Ovary (tissue), 9 donors: ENCODE measurements around the gene CCDC185. TPM values are rescaled to one million over a fixed set of nuclear protein-coding genes. Genes with fewer than 3 reads are reported as not detected.
"Not testable (repeated sequence)": the region's sequence is repeated elsewhere in the genome, so short reads cannot be mapped to it uniquely, and the experiment has no call there.

Experiments
- DNase-seq, 5 donors: peaks; one replicate each; pipeline ENCODE4 v3.0.0-alpha.2; 2019 to 2020
- H3K27ac ChIP-seq, 2 donors: fragments of 200-600 bp; one replicate each; pipeline versions ENCODE4 v1.5.1 to v1.8.0; 2019 to 2022
- H3K27me3 ChIP-seq: fragments of 200-600 bp; one replicate; pipeline ENCODE4 v1.8.0; 2022
- H3K36me3 ChIP-seq: fragments of 200-600 bp; sonication (generic); one replicate; pipeline ENCODE4 v1.5.1; 2019
- H3K4me1 ChIP-seq: one replicate; pipeline ENCODE4 v1.8.1; 2013; ENCODE audit warnings: mild to moderate bottlenecking, moderate library complexity; ENCODE audit not compliant: insufficient read depth
- H3K4me3 ChIP-seq: fragments of 200-600 bp; sonication (generic); one replicate; pipeline ENCODE4 v1.5.1; 2017
- H3K9me3 ChIP-seq, 2 donors: fragments of 200-600 bp in 1 of 2; sonication (generic) in 1 of 2; one replicate each; pipeline versions ENCODE4 v1.5.1 to v1.8.1; 2013 to 2019; ENCODE audit warnings: mild to moderate bottlenecking in 1 of 2, moderate library complexity in 1 of 2
- EP300 ChIP-seq: sonication (generic); formaldehyde crosslinking; IDR thresholded peaks from one replicate; pipeline ENCODE4 v1.6.1; 2017; ENCODE audit warnings: antibody characterized with exemption
- POLR2A ChIP-seq: fragments of 450-650 bp; IDR thresholded peaks from one replicate; pipeline ENCODE4 v1.6.1; 2017; ENCODE audit warnings: antibody characterized with exemption, mild to moderate bottlenecking, moderate library complexity
- WGBS, 3 donors: extraction: QIAGEN DNeasy Blood & Tissue Kit in 1 of 3; methylation state at CpG; one replicate each; pipeline versions ENCODE4 v1.1.5 to v1.1.7; 2013 to 2017; 5-methylcytosine and 5-hydroxymethylcytosine counted together
- intact Hi-C, 4 donors: fragments of 100-400 bp; cut with DNase I; formaldehyde crosslinking; loops; one replicate each; pipeline versions ENCODE4 v1.11.0 to v1.15.1; 2022 to 2023
- polyA plus RNA-seq, 2 donors: library from polyadenylated mRNA; stranded (reverse); fragments of 200-250 nt in 1 of 2; fragments of 350-450 nt in 1 of 2; fragmentation: Illumina TruSeq in 1 of 2; extraction: RNeasy Lipid Tissue Mini Kit (QIAGEN cat#74804) in 1 of 2; gene quantifications; one replicate each; pipeline ENCODE4 v1.2.3, GENCODE V29; 2013 to 2014
- total RNA-seq, 7 donors: library from RNA; depleted of rRNA in 2 of 7; stranded (reverse); fragments of >200 nt in 2 of 7; fragmentation: NEBNext Ultra II Directional in 3 of 7; extraction: Animal tissue kit (Norgen Biotek cat#: 25700) in 3 of 7; gene quantifications; one replicate each; pipeline versions ENCODE4 v1.1.0 to v1.2.4, GENCODE V29; 2016 to 2023
- TF ChIP-seq, protein P1 (sequence below), 3 donors: fragments of 450-650 bp in 2 of 3; fragments of 200-600 bp in 1 of 3; IDR thresholded peaks; one replicate each; pipeline versions ENCODE4 v1.5.1 to v1.8.0; 2016 to 2022; ENCODE audit warnings: antibody characterized with exemption in 3 of 3, mild to moderate bottlenecking in 1 of 3
- donor health status: DM: no; HTN: no; CAD: no; lungs with moderate emphysema.
- donor health status: DM: no; HTN: no; CAD: no.
- donor health status: Bipolar disorder and iron deficiency.
- donor health status: DM: yes; HTN: yes; CAD: no.
- donor health status: DM: no; HTN: no; CAD: no.
- donor health status: DM: yes; HTN: yes; CAD: no.

Gene CCDC185
- total and polyA plus RNA-seq, 9 donors: not detected

DNA sequence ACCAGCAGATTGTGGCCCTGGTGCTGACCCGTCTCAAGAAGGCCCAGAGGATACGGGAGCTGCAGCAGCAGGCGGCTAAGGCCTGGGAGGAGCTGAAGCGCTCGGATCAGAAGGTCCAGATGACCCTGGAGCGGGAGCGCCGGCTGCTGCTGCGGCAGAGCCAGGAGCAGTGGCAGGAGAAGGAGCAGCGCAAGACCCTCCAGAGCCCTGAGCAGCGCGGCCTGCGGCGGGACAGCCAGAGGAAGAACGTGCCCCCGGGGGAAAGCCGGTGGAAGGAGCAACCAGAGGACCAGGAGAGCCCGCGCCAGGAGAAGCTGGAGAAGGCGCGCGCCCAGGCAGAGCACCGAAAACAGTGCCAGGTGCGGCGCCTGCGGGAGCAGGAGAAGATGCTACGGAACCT, 1.0 kb downstream of the CCDC185 start:
- no peak for DNase-seq
- intact Hi-C loops: no loop called here
- Histone ChIP-seq H3K27ac (no peak overlapping the region), H3K4me1 (no peaks in the 10 kb centered on the region), H3K36me3 (no peaks in the 10 kb centered on the region), H3K9me3 (no peaks in the 10 kb centered on the region), H3K4me3 (no peak overlapping the region), H3K27me3 (no peaks in the 10 kb centered on the region)
- TF ChIP-seq POLR2A: no peak
- 95 to 98% (median 97%) methylated on average over 27 of the region's 27 CpGs for WGBS, 3 donors

DNA sequence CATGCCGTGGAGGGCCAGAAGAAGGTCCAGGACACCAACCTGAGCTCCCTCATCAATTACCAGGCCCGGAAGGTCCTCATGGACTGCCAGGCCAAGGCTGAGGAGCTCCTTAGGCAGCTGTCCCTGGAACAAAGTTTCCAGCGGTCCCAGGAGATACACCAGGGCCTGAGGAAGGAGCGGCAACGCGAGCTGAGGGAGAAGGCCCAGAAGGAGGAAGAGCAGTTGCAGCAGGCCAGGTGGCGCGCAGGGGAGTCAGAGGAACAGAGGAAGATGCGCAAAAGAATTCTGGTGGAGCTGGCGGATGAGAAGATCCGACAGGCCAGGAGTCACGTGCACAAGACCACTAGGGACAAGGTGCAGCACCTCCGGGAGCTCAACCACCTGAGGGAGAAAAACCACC, 1.5 kb downstream of the CCDC185 start:
- H3K27ac ChIP-seq: no peak overlapping the region
- no peak overlapping the region for H3K4me3 ChIP-seq
- no peak for TF ChIP-seq POLR2A
- TF ChIP-seq EP300: no peak
- TF ChIP-seq, protein P1, sequence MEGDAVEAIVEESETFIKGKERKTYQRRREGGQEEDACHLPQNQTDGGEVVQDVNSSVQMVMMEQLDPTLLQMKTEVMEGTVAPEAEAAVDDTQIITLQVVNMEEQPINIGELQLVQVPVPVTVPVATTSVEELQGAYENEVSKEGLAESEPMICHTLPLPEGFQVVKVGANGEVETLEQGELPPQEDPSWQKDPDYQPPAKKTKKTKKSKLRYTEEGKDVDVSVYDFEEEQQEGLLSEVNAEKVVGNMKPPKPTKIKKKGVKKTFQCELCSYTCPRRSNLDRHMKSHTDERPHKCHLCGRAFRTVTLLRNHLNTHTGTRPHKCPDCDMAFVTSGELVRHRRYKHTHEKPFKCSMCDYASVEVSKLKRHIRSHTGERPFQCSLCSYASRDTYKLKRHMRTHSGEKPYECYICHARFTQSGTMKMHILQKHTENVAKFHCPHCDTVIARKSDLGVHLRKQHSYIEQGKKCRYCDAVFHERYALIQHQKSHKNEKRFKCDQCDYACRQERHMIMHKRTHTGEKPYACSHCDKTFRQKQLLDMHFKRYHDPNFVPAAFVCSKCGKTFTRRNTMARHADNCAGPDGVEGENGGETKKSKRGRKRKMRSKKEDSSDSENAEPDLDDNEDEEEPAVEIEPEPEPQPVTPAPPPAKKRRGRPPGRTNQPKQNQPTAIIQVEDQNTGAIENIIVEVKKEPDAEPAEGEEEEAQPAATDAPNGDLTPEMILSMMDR (IDR thresholded peaks at IDR 0.05): no peak
- intact Hi-C loops: no loop called here
- no peaks in the 10 kb centered on the region for H3K36me3 ChIP-seq
- no peak for DNase-seq
- 95 to 97% (median 97%) methylated on average over 13 of the region's 13 CpGs for WGBS, 3 donors
- H3K27me3 ChIP-seq: no peaks in the 10 kb centered on the region
- no peaks in the 10 kb centered on the region for H3K9me3 ChIP-seq
- H3K4me1 ChIP-seq: no peaks in the 10 kb centered on the region

DNA sequence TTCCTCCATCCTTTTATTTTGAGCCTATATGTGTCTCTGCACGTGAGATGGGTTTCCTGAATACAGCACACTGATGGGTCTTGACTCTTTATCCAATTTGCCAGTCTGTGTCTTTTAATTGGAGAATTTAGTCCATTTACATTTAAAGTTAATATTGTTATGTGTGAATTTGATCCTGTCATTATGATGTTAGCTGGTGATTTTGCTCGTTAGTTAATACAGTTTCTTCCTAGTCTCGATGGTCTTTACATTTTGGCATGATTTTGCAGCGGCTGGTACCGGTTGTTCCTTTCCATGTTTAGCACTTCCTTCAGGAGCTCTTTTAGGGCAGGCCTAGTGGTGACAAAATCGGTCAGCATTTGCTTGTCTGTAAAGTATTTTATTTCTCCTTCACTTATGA, 6.2 kb downstream of the CCDC185 start:
- H3K9me3 ChIP-seq, H3K4me1 ChIP-seq, intact Hi-C loops, H3K27me3 ChIP-seq, H3K36me3 ChIP-seq, H3K4me3 ChIP-seq, H3K27ac ChIP-seq, DNase-seq: not testable (repeated sequence)
- WGBS, 3 donors: 95% methylated on average over 4 of the region's 6 CpGs; no CpG with 5 or more reads in 2 of the 3 donors

DNA sequence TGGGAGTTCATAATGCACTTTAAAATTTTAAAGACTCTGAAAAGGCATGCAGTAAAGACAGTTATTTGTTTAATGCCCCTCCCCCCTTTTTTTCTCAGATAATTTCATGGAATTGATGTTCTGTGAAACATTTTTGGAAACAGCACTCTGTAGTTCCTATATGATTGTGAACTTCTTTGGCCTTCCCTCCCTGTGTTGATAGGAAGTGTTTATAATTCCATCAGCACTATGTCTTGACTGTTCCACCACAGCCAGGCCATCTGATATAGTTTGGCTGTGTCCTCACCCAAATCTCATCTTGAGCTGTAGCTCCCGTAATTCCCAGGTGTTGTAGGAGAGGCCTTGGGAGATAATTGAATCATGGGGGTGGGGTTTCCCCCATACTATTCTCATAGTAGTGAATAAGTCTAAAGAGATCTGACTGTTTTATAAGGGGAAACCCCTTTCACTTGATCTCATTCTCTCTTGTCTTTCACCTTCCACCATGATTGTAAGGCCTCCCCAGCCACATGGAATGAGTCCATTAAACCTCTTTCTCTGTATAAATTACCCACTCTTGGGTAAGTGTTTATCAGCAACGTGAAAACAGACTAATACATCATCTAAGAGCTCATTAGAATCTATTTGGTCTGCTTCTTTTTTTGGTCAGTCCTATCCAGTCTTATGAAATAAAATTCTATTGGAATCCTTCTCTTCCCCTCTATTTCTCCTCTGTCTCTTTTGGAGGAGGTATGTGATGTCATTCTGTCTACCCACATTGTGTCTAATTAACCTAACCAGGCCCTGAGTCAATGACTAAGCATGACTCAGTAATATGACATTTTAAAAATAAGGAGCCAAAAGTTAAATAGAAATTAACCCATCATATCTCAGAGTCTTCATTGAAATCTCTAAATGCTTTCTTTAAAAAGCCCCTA, 8.9 kb downstream of the CCDC185 start:
- Histone ChIP-seq H3K4me3 (no peak overlapping the region), H3K27ac (no peak overlapping the region), H3K36me3 (no peaks in the 10 kb centered on the region), H3K4me1 (no peaks in the 10 kb centered on the region), H3K27me3 (no peaks in the 10 kb centered on the region), H3K9me3 (peaks cover 0 to 3% of the 10 kb centered on the region in 2 donors)
- 50 to 55% (median 51%) methylated on average over 2 of the region's 2 CpGs for WGBS, 3 donors
- intact Hi-C loops: no loop called here
- DNase-seq: no peak
- TF ChIP-seq POLR2A: no peak
- TF ChIP-seq, protein P1 (IDR thresholded peaks at IDR 0.05): no peak
- TF ChIP-seq EP300: no peak

DNA sequence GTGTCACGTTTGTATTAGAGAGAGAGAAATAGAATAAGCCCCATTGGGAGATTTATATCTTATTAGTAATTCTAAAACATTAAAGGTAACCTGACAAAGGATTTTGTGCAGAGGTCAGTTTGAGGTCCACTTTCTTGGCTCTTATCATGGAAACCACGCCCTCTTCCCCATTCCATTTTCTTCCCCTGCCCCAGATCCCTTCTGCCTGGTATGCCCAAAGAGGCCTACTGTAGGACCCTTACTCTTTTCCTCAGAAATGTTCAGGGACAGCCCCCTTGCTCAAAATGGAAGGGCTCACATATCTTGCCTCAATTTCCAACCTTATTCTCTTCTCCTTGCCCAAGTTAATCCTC, 9.6 kb downstream of the CCDC185 start:
- WGBS, 3 donors: 69 to 73% (median 72%) methylated on average over 2 of the region's 2 CpGs
- peaks cover 0 to 3% of the 10 kb centered on the region in 2 donors for H3K9me3 ChIP-seq
- no peaks in the 10 kb centered on the region for H3K27me3 ChIP-seq
- H3K4me3 ChIP-seq: no peak overlapping the region
- no peaks in the 10 kb centered on the region for H3K36me3 ChIP-seq
- no peak for DNase-seq
- H3K4me1 ChIP-seq: no peaks in the 10 kb centered on the region
- no peak overlapping the region for H3K27ac ChIP-seq
- intact Hi-C loops: no loop called here
- TF ChIP-seq, protein P1 (IDR thresholded peaks at IDR 0.05): no peak
- TF ChIP-seq EP300: no peak
- TF ChIP-seq POLR2A: no peak
